HepG2 (cell line): ENCODE measurements around the gene AKR1C3. TPM values are rescaled to one million over a fixed set of nuclear protein-coding genes. Genes with fewer than 3 reads are reported as not detected.

Experiments used
- CHCHD3 ChIP-seq: sonication (generic); formaldehyde crosslinking; IDR thresholded peaks from 2 replicates; pipeline ENCODE4 v1.8.0; 2022; ENCODE audit warnings: mild to moderate bottlenecking, missing genetic modification reagents, moderate library complexity
- DZIP1 ChIP-seq: sonication (generic); formaldehyde crosslinking; IDR thresholded peaks from 2 replicates; pipeline ENCODE4 v1.5.0; 2020; ENCODE audit warnings: mild to moderate bottlenecking, missing genetic modification reagents
- ELF1 ChIP-seq: sonication (generic); formaldehyde crosslinking; IDR thresholded peaks from 2 replicates; pipeline ENCODE4 v1.4.0; 2020; ENCODE audit warnings: missing genetic modification reagents
- JUND ChIP-seq: sonication (generic); formaldehyde crosslinking; IDR thresholded peaks from 2 replicates; pipeline ENCODE4 v1.8.0; 2022; ENCODE audit warnings: mild to moderate bottlenecking, missing genetic modification reagents
- MXD3 ChIP-seq: IDR thresholded peaks from 2 replicates; pipeline ENCODE4 v1.6.1; 2016; ENCODE audit warnings: mild to moderate bottlenecking, missing biosample characterization, missing genetic modification reagents
- TFAP4 ChIP-seq: sonication (generic); IDR thresholded peaks from 2 replicates; pipeline ENCODE4 v1.6.1; 2016; ENCODE audit warnings: low read depth, borderline replicate concordance
- ZNF362 ChIP-seq: sonication (generic); formaldehyde crosslinking; IDR thresholded peaks from 2 replicates; pipeline ENCODE4 v1.4.0; 2020; ENCODE audit warnings: missing genetic modification reagents, mild to moderate bottlenecking, borderline replicate concordance
- ZNF782 ChIP-seq: sonication (generic); formaldehyde crosslinking; IDR thresholded peaks from 2 replicates; pipeline ENCODE4 v1.4.0; 2020; ENCODE audit warnings: missing genetic modification reagents, mild to moderate bottlenecking, borderline replicate concordance
- polyA plus RNA-seq, 8 experiments: library from polyadenylated mRNA; depleted of rRNA in 3 of 8; stranded (reverse) in 7 of 8; unstranded in 1 of 8; fragments of >200 nt; fragmentation: Illumina TruSeq in 4 of 8; extraction: Trizol in 4 of 8; gene quantifications; 2 replicates each; pipeline versions ENCODE4 v1.2.1 to v1.2.3, GENCODE V29; 2011 to 2016; ENCODE audit warnings: low read depth in 4 of 8, missing spikeins in 1 of 8, mixed read lengths in 1 of 8; ENCODE audit not compliant: insufficient read depth in 1 of 8
- total RNA-seq, 5 experiments: library from RNA; depleted of rRNA; stranded (reverse); fragments of >200 nt; fragmentation: Illumina TruSeq; extraction: Trizol; gene quantifications; 2 replicates each; pipeline ENCODE4 v1.2.3, GENCODE V29; 2016; ENCODE audit warnings: low read depth in 1 of 5
- TF ChIP-seq, protein P1 (sequence below): sonication (generic); formaldehyde crosslinking; IDR thresholded peaks from 2 replicates; pipeline ENCODE4 v1.8.0; 2022; ENCODE audit warnings: mild to moderate bottlenecking, missing genetic modification reagents; ENCODE audit not compliant: insufficient replicate concordance
- TF ChIP-seq, protein P2 (sequence below), 2 experiments: sonication (generic) in 1 of 2; formaldehyde crosslinking in 1 of 2; IDR thresholded peaks; 2 replicates each; pipeline versions ENCODE4 v1.4.0 to v1.6.1; 2016 to 2020; ENCODE audit warnings: borderline replicate concordance in 1 of 2, low read depth in 1 of 2, mild to moderate bottlenecking in 1 of 2, missing genetic modification reagents in 1 of 2
- TF ChIP-seq, protein P3 (sequence below): sonication (generic); formaldehyde crosslinking; IDR thresholded peaks from 2 replicates; pipeline ENCODE4 v1.4.0; 2020; ENCODE audit warnings: low read depth, missing genetic modification reagents

AKR1C3 gene
- total and polyA plus RNA-seq, 2 of the 13 experiments (the other 11 are each of a cell fraction or from before 2014, with no cell fraction given) = 368 to 532 TPM

DNA sequence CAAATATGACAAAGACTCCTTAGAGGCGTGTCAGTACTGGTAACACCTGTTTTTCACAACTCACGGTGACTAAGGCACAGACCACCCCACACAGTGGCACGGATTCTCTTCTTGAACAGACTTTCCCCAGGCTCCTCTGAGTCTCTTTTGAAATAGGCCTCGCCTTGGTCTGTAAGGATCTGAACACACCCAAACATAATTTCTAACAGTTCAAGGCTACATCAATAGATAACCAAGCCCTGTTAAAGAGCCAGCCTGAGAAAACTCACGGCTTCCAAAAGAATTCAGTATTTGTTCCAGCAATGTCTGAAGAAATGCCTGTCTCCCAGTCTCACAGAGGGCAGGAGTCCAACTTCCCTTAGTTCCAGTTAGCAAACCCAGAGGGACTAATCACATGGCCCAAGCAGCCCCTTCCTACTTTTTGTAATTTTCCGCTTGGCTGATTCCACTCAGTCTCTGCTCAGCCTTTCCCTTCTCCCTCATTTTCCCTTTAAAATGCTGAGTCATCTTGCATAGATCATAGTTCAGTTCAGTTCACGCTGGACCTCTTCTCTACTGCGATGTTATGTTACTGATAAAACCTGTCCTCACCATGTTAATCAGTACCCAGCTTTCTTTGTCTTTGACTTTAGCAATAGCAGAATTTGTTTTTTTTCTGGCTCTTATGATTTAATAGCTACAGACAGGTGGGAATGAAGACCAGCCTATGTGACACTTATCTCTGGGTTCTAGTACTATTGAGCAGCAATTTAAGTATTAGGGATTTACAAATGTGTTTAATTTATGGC lies 22.6 kb upstream of the AKR1C3 start (continued):
- TF ChIP-seq, protein P1, sequence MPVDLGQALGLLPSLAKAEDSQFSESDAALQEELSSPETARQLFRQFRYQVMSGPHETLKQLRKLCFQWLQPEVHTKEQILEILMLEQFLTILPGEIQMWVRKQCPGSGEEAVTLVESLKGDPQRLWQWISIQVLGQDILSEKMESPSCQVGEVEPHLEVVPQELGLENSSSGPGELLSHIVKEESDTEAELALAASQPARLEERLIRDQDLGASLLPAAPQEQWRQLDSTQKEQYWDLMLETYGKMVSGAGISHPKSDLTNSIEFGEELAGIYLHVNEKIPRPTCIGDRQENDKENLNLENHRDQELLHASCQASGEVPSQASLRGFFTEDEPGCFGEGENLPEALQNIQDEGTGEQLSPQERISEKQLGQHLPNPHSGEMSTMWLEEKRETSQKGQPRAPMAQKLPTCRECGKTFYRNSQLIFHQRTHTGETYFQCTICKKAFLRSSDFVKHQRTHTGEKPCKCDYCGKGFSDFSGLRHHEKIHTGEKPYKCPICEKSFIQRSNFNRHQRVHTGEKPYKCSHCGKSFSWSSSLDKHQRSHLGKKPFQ = no peak
- TF ChIP-seq CHCHD3 (CRISPR knock-in tag) (no peak), DZIP1 (CRISPR knock-in tag) (no peak), MXD3 (no peak), ZNF782 (CRISPR knock-in tag) (no peak), TFAP4 (peak; percentile 42; the same call in 1 of the 2 replicates), ZNF362 (CRISPR knock-in tag) (peak; percentile 92), ELF1 (CRISPR knock-in tag) (peak; percentile 76), JUND (CRISPR knock-in tag) (peak; percentile 62)
- TF ChIP-seq, protein P2, sequence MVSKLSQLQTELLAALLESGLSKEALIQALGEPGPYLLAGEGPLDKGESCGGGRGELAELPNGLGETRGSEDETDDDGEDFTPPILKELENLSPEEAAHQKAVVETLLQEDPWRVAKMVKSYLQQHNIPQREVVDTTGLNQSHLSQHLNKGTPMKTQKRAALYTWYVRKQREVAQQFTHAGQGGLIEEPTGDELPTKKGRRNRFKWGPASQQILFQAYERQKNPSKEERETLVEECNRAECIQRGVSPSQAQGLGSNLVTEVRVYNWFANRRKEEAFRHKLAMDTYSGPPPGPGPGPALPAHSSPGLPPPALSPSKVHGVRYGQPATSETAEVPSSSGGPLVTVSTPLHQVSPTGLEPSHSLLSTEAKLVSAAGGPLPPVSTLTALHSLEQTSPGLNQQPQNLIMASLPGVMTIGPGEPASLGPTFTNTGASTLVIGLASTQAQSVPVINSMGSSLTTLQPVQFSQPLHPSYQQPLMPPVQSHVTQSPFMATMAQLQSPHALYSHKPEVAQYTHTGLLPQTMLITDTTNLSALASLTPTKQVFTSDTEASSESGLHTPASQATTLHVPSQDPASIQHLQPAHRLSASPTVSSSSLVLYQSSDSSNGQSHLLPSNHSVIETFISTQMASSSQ (IDR thresholded peaks at IDR 0.05; ENCODE audit: low read depth) = peak; percentile 96
- TF ChIP-seq, protein P2 (CRISPR knock-in tag; IDR thresholded peaks at IDR 0.05; ENCODE audit: borderline replicate concordance) = peak; percentile 97; the same call in 1 of the 2 replicates
- TF ChIP-seq, protein P3, sequence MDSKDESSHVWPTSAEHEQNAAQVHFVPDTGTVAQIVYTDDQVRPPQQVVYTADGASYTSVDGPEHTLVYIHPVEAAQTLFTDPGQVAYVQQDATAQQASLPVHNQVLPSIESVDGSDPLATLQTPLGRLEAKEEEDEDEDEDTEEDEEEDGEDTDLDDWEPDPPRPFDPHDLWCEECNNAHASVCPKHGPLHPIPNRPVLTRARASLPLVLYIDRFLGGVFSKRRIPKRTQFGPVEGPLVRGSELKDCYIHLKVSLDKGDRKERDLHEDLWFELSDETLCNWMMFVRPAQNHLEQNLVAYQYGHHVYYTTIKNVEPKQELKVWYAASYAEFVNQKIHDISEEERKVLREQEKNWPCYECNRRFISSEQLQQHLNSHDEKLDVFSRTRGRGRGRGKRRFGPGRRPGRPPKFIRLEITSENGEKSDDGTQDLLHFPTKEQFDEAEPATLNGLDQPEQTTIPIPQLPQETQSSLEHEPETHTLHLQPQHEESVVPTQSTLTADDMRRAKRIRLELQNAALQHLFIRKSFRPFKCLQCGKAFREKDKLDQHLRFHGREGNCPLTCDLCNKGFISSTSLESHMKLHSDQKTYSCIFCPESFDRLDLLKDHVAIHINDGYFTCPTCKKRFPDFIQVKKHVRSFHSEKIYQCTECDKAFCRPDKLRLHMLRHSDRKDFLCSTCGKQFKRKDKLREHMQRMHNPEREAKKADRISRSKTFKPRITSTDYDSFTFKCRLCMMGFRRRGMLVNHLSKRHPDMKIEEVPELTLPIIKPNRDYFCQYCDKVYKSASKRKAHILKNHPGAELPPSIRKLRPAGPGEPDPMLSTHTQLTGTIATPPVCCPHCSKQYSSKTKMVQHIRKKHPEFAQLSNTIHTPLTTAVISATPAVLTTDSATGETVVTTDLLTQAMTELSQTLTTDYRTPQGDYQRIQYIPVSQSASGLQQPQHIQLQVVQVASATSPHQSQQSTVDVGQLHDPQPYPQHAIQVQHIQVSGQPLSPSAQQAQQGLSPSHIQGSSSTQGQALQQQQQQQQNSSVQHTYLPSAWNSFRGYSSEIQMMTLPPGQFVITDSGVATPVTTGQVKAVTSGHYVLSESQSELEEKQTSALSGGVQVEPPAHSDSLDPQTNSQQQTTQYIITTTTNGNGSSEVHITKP = 0 out of 2 replicates have a peak, but pooled peaks have one; percentile 61
